Liver (tissue), 3 donors: ENCODE data around the gene THTPA.

Source experiments
- RAD21 ChIP-seq, 2 donors: IDR thresholded peaks; 2 replicates each; pipeline ENCODE4 v1.6.1; 2016; ENCODE audit warnings: antibody characterized with exemption in 2 of 2, mild to moderate bottlenecking in 2 of 2
- TF ChIP-seq, protein P1 (sequence below): fragments of 150-350 bp; IDR thresholded peaks from 2 replicates; pipeline ENCODE4 v1.5.1; 2017; ENCODE audit warnings: improper control_type of control experiment, low read depth, low read length; ENCODE audit not compliant: missing input control
- donor health status: healthy.
- donor health status: healthy.

- no peak for TF ChIP-seq RAD21 (IDR thresholded peaks at IDR 0.05)
- TF ChIP-seq, protein P1, sequence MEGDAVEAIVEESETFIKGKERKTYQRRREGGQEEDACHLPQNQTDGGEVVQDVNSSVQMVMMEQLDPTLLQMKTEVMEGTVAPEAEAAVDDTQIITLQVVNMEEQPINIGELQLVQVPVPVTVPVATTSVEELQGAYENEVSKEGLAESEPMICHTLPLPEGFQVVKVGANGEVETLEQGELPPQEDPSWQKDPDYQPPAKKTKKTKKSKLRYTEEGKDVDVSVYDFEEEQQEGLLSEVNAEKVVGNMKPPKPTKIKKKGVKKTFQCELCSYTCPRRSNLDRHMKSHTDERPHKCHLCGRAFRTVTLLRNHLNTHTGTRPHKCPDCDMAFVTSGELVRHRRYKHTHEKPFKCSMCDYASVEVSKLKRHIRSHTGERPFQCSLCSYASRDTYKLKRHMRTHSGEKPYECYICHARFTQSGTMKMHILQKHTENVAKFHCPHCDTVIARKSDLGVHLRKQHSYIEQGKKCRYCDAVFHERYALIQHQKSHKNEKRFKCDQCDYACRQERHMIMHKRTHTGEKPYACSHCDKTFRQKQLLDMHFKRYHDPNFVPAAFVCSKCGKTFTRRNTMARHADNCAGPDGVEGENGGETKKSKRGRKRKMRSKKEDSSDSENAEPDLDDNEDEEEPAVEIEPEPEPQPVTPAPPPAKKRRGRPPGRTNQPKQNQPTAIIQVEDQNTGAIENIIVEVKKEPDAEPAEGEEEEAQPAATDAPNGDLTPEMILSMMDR = no peak
Measured at GRCh38 chr14:23535943-23536342, 20.1 kb upstream of the THTPA start.
